GM12874 (cell line): ENCODE measurements around the gene CACNA1H.

Source experiments
- CTCF ChIP-seq: IDR thresholded peaks from 2 replicates; pipeline ENCODE4 v1.5.1; 2011; ENCODE audit warnings: low read depth, mild to moderate bottlenecking, control low read depth, low read length, moderate library complexity; ENCODE audit not compliant: insufficient read depth

CACNA1H gene

GRCh38 chr16:1263591-1264344 lies 110.9 kb downstream of the CACNA1H start:
- TF ChIP-seq CTCF, result no peak

- TF ChIP-seq CTCF, result no peak
These were observed 111.6 kb downstream of the CACNA1H start for GRCh38 chr16:1264345-1265089.

DNA sequence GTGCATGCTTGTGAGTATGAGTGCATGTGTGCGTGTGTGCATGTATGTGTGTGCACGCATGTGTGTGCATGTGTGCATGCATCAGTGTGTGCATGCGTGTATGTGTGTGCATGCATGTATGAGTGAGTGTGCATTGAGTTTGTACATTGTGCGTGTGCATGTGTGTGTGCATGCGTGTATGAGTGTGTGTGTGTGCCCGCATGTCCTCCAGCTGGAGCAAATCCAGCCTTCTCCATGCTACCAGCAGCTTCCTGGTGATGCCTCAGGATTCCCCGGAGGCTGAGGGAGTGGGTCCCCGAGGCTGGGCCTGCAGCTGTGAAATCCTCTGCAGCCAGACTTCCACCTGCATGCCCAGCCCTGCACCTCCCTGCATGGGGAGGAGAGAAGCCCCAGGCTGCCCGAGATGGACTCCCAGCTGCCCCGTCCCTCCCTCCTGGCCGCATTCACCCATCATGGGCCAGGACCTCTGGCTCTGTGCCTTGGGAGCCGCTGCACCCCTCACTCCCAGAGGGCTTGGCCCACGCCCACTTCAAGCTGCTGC lies 112.3 kb downstream of the CACNA1H start:
- TF ChIP-seq CTCF, result no peak

- no peak for TF ChIP-seq CTCF
These were observed 112.9 kb downstream of the CACNA1H start for GRCh38 chr16:1265826-1266225.

DNA sequence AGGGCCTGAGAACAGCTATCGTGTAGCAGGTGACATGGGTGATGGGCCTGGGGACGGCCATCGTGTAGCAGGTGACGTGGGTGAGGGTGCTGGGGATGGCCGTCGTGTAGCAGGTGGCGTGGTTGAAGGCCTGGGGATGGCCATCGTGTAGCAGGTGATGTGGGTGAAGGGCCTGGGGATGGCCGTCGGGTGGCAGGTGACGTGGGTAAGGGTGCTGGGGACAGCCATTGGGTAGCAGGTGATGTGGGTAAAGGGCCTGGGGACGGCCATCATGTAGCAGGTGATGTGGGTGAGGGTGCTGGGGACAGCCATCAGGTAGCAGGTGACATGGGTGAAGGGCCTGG lies 118.4 kb downstream of the CACNA1H start:
- no peak for TF ChIP-seq CTCF
